Cardiac septum (tissue), 1 donor: ENCODE results near the gene COL4A5. TPM values are rescaled to one million over a fixed set of nuclear protein-coding genes. Genes with fewer than 3 reads are reported as not detected.

ENCODE experiments used
- DNase-seq: peaks from one replicate; pipeline ENCODE4 v3.0.0-alpha.2; 2020; ENCODE audit warnings: low spot score
- intact Hi-C: fragments of 100-400 bp; cut with DNase I; formaldehyde crosslinking; loops from one replicate; pipeline ENCODE4 v1.14.0; 2022
- total RNA-seq: library from RNA; stranded (reverse); fragmentation: NEBNext Ultra II Directional; extraction: Animal tissue kit (Norgen Biotek cat#: 25700); gene quantifications from one replicate; pipeline ENCODE4 v1.2.1, GENCODE V29; 2021
- donor health status: DM: no; HTN: no; CAD: no.

COL4A5 gene
- total RNA-seq, 1 donor from 2014 or later = 14.0 TPM

- DNase-seq = no peak
- intact Hi-C loops = no loop called here
Observed at GRCh38 chrX:108590496-108590895, 150.9 kb downstream of the COL4A5 start.

GRCh38 chrX:108601276-108601675 is 161.6 kb downstream of the COL4A5 start:
- intact Hi-C loops = no loop called here
- no peak for DNase-seq

DNA sequence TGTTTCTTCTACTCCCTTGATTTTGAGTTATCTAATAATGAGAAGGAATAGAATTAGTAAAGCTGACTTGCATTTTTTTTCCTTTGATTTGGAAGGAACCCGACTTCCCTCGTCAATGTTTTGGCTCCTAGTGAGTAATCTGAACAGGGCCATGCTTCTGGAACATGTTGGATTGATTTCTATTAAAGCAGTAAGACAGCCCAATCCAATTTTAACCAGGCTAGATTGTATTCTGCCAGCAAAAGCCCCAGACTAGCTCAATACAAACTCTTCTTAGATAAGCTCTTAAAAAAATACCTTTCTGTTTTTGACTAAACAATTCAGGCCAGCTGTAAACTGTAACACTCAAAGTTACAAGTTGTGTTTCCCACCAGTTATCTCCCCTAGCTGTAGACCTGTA is 170.5 kb downstream of the COL4A5 start:
- intact Hi-C loops = no loop called here
- no peak for DNase-seq

- DNase-seq = no peak
- intact Hi-C loops = no loop called here
Observed at GRCh38 chrX:108614616-108615015, 175.0 kb downstream of the COL4A5 start.

DNA sequence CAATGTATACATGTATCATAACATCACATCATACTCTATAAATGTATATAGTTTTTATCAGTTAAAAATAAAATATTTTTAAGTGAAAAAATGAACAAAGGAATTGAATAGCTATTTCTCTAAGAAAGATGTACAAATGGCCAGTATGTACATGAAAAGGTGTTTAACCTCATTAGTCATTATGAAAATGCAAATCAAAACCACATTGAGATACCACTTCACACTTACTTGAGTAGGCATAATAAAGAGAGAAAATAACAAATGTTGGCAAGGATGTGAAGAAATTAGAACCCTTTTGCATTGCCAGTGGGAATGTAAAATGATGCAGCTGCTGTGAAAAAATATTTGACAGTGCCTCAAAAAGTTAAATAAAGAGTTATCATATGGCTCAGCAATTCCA is 201.2 kb downstream of the COL4A5 start:
- intact Hi-C loops = no loop called here
- DNase-seq = no peak

- DNase-seq = no peak
- intact Hi-C loops = no loop called here
Observed at GRCh38 chrX:108641589-108642272, 202.1 kb downstream of the COL4A5 start.

DNA sequence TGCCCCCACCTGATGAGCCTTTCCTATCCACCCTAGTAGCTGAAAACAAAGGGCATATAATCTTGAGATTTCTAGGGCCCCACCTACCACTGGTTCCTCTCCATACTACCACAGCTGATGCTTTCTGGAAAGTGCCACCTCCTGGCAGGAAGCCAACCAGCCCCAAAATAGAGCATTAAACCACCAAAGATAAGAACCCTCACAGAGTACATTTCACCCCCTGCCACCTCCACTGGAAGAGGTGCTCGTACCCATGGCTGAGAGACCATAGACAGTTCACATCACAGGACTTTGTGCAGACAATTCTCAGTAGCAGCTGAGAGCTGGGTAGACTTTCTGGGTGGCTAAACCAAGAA is 202.6 kb downstream of the COL4A5 start:
- DNase-seq = no peak
- intact Hi-C loops = no loop called here

- intact Hi-C loops = no loop called here
Observed at GRCh38 chrX:108664701-108665100, 225.1 kb downstream of the COL4A5 start.

GRCh38 chrX:108666101-108666500 is 226.5 kb downstream of the COL4A5 start:
- DNase-seq = no peak
- intact Hi-C loops = no loop called here

More at GRCh38 chrX:108664701-108665100, 225.1 kb downstream of the COL4A5 start:
- DNase-seq = no peak

DNA sequence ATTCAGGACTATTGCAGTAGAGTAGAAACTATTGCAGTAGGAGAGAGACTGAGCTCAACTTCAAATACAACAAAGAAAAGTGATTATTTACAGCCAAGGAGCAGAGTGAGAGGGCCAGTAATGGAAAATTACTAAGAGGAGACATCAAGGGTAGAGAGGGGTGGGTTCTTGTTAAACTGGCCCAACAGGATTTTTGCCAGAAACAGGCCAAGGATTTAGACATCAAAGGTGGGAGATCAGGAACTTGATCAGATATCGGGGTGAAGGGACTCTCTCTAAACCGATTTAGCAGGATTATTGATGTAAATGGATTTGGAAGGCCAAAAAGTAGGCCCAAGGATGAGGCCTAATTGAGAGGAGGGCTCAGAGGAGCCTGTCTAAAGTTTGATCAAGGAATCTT is 231.9 kb downstream of the COL4A5 start:
- no peak for DNase-seq
- intact Hi-C loops = no loop called here

DNA sequence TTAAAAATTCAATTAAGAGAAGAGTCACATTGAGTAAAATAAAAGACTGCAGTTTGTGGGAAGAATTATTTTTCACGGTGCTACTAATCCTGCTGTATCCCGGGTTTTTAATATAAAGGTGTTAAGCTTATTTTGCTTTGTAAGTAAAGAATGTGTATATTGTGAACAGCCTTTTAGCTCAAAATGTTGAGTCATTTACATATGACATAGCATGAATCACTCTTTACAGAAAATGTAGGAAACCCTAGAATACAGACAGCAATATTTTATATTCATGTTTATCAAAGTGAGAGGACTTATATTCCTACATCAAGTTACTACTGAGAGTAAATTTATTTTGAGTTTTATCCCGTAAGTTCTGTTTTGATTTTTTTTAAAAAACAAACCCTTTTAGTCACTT is 257.1 kb downstream of the COL4A5 start:
- intact Hi-C loops = no loop called here
- DNase-seq = no peak

DNA sequence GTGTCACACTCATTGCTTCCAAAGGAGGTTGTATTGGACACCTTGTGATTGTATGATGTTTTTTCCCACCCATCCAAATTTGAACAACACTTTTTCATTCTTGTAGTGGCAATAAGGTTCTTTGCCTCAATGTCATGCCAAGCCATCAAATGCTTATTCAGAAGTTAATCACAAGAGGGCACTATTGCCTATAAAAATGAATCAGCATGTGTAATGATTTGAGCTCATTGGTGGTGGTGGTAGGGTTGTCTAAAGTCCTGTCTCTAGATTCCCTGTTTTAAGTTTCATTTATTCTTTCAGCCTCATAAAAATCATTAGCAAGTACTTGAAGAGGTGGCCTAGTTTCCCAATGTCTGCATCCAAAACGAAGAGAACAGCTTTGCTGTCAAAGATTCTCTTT is 259.7 kb downstream of the COL4A5 start:
- intact Hi-C loops = no loop called here
- no peak for DNase-seq

DNA sequence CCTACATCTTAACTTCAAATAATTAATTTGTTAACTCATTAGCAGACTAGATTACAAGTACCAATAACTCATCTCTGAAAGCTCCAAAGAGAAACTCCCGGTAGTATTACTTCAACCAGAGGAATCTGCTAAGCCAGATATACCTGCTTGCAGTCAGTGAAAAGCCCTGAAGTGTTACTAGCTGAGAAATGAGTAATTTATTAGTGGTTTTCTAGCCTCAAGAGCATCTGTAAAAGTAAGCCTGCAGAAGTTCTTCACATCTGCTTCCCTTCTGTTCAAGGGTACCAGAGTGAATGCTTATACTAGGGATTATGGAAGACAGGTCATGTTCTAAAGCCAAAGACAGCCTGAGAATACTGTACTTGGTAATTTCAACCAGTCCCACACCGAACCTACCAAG is 262.0 kb downstream of the COL4A5 start:
- DNase-seq = no peak
- intact Hi-C loops = loop anchor here (5.0 kb wide), 1 partner anchor 776 kb away; no protein-coding TSS in a partner anchor

- no peak for DNase-seq
- intact Hi-C loops = loop anchor here (5.0 kb wide), 1 partner anchor 775 kb away; no protein-coding TSS in a partner anchor
Observed at GRCh38 chrX:108702530-108702929, 262.9 kb downstream of the COL4A5 start.

- intact Hi-C loops = loop anchor here (5.0 kb wide), 1 partner anchor 772 kb away; no protein-coding TSS in a partner anchor
- no peak for DNase-seq
Observed at GRCh38 chrX:108704839-108705238, 265.2 kb downstream of the COL4A5 start.

- intact Hi-C loops = no loop called here
- no peak for DNase-seq
Observed at GRCh38 chrX:108712886-108713285, 273.2 kb downstream of the COL4A5 start.

GRCh38 chrX:108722561-108722960 is 282.9 kb downstream of the COL4A5 start:
- DNase-seq = no peak
- intact Hi-C loops = no loop called here

GRCh38 chrX:108726748-108727147 is 287.1 kb downstream of the COL4A5 start:
- intact Hi-C loops = no loop called here
- no peak for DNase-seq

DNA sequence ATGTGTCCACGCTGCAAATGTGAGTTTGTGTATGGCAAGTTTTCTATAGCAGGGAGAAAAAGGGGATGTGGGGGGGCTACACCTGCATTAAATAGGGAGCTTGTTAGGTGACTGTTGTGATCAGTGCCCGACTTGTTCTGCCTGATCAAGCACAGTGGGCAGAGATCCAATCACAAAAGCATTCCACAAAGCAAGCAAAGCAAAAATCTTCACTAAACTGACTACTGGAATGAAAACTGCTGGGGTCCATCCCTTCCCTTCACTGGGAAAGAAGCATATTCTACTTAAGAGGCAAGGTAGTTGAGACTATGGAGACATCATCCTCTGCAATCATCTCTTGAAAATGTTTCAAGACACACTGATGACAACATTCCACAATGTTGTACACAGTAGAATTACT is 291.5 kb downstream of the COL4A5 start:
- no peak for DNase-seq
- intact Hi-C loops = no loop called here

GRCh38 chrX:108732630-108733321 is 293.1 kb downstream of the COL4A5 start:
- intact Hi-C loops = no loop called here
- DNase-seq = no peak

- no peak for DNase-seq
- intact Hi-C loops = no loop called here
Observed at GRCh38 chrX:108734426-108734825, 294.8 kb downstream of the COL4A5 start.
